GM12892 (cell line): ENCODE results near the gene KCNJ12.
"Not testable (repeated sequence)": the region's sequence is repeated elsewhere in the genome, so short reads cannot be mapped to it uniquely, and the experiment has no call there.

Source experiments
- POLR2A ChIP-seq: IDR thresholded peaks from 2 replicates; pipeline ENCODE4 v1.6.1; 2011; ENCODE audit warnings: low read depth, low read length, control low read depth
- POLR2AphosphoS5 ChIP-seq: IDR thresholded peaks from 2 replicates; pipeline ENCODE4 v1.6.1; 2011; ENCODE audit warnings: low read depth, low read length, control low read depth
- TAF1 ChIP-seq: IDR thresholded peaks from 2 replicates; pipeline ENCODE4 v1.6.1; 2011; ENCODE audit warnings: low read depth, mild to moderate bottlenecking, control low read depth, low read length, borderline replicate concordance

DNA sequence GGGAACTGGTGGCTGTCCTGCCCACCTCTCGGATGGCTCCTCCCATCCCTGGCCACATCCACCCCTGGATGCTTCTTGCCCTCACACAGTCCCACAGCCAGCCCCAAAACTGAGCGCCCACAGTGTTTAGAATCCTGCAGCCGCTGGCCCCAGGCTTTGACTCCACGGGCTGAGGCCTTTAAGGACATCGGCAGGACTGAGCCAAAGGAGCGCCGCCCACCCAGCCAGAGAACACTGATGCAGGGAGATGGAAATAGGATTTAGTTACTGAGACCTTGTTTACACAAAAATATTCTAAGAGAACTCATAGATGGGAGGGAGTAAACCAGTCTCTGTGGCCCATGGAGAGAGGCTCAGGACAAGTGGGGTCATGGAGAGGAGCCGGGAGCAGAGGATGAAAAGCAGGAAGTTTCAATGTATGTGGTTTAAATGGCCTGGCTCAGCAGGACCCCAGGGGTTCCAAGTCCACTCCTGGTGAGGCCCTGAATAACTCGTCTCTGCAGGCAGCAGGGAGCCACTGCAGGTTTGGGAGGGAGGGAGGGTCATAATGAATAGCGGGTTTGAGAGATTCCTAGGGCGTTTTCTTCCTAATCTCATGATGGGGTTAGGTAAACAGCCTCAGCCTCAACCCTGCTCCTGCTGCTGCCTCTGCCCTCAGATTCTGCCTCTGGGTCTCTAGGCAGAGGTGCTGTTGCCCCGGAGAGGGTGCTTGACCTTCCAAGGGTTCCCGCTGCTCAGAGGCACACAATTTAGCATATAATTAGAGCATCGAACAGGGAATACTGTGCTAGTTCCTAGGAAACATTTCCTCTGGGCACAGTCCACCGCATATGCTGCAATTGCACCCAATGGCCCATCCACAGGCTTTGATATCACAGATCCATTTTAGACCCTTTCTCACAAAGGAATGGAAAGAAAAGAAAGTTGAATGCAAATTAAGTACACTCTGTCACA lies 61.0 kb downstream of the KCNJ12 start:
- TF ChIP-seq POLR2AphosphoS5, POLR2A, TAF1: not testable (repeated sequence)
